Parathyroid adenoma (tissue), 2 donors: ENCODE measurements around the gene NIN.

Source experiments
- H2AFZ ChIP-seq: fragments of 300-600 bp; sonication (generic); one replicate; pipeline ENCODE4 v1.7.0; 2017; ENCODE audit warnings: antibody characterized with exemption, mild to moderate bottlenecking
- H3K27ac ChIP-seq: fragments of 300-600 bp; sonication (generic); one replicate; pipeline ENCODE4 v1.7.0; 2017
- H3K27me3 ChIP-seq: fragments of 300-600 bp; sonication (generic); one replicate; pipeline ENCODE4 v1.7.0; 2017; ENCODE audit warnings: low read length; ENCODE audit not compliant: control insufficient read depth, insufficient read depth
- H3K36me3 ChIP-seq: fragments of 300-600 bp; sonication (generic); one replicate; pipeline ENCODE4 v1.7.0; 2017; ENCODE audit warnings: low read length; ENCODE audit not compliant: control insufficient read depth, insufficient read depth
- H3K4me1 ChIP-seq: fragments of 300-600 bp; sonication (generic); one replicate; pipeline ENCODE4 v1.7.0; 2017; ENCODE audit warnings: control low read depth
- H3K4me2 ChIP-seq: fragments of 300-600 bp; sonication (generic); one replicate; pipeline ENCODE4 v1.7.0; 2017; ENCODE audit warnings: low read length
- H3K4me3 ChIP-seq: fragments of 300-600 bp; sonication (generic); one replicate; pipeline ENCODE4 v1.7.0; 2017; ENCODE audit warnings: low read depth, low read length
- H3K79me2 ChIP-seq: fragments of 300-600 bp; sonication (generic); one replicate; pipeline ENCODE4 v1.7.0; 2017; ENCODE audit warnings: control low read depth
- H3K9ac ChIP-seq: fragments of 300-600 bp; sonication (generic); one replicate; pipeline ENCODE4 v1.7.0; 2017; ENCODE audit warnings: mild to moderate bottlenecking
- H3K9me3 ChIP-seq: fragments of 300-600 bp; sonication (generic); one replicate; pipeline ENCODE4 v1.7.0; 2017; ENCODE audit warnings: low read length; ENCODE audit not compliant: control insufficient read depth
- CTCF ChIP-seq: fragments of 300-600 bp; sonication (generic); IDR thresholded peaks from one replicate; pipeline ENCODE4 v1.7.0; 2017; ENCODE audit warnings: antibody characterized with exemption, mild to moderate bottlenecking
- donor health status: primary hyperparathyroidism.

The NIN gene

GRCh38 chr14:50786751-50787464 lies 44.1 kb downstream of the NIN start:
- Histone ChIP-seq H3K4me2 (no peak overlapping the region), H3K4me3 (no peak overlapping the region), H3K27ac (no peak overlapping the region), H3K4me1 (no peaks in the 10 kb centered on the region), H3K9ac (no peak overlapping the region), H3K27me3 (no peaks in the 10 kb centered on the region), H3K9me3 (no peaks in the 10 kb centered on the region), H2AFZ (no peak overlapping the region), H3K79me2 (no peaks in the 10 kb centered on the region), H3K36me3 (no peaks in the 10 kb centered on the region)
- TF ChIP-seq CTCF: no peak

- no peaks in the 10 kb centered on the region for H3K27me3 ChIP-seq
- H3K27ac ChIP-seq: no peak overlapping the region
Measured at GRCh38 chr14:50785457-50786063, 45.4 kb downstream of the NIN start.

GRCh38 chr14:50784683-50785456 lies 46.1 kb downstream of the NIN start:
- Histone ChIP-seq H3K4me3 (no peak overlapping the region), H3K27me3 (no peaks in the 10 kb centered on the region), H3K27ac (no peak overlapping the region), H3K4me1 (no peaks in the 10 kb centered on the region), H3K79me2 (no peaks in the 10 kb centered on the region), H3K36me3 (no peaks in the 10 kb centered on the region), H3K9me3 (no peaks in the 10 kb centered on the region), H2AFZ (no peak overlapping the region), H3K4me2 (no peak overlapping the region), H3K9ac (no peak overlapping the region)
- TF ChIP-seq CTCF: no peak

More at GRCh38 chr14:50785457-50786063, 45.4 kb downstream of the NIN start:
- H2AFZ ChIP-seq: no peak overlapping the region
- H3K9ac ChIP-seq: no peak overlapping the region
- no peaks in the 10 kb centered on the region for H3K4me1 ChIP-seq
- H3K79me2 ChIP-seq: no peaks in the 10 kb centered on the region
- TF ChIP-seq CTCF: no peak
- H3K4me3 ChIP-seq: no peak overlapping the region
- no peaks in the 10 kb centered on the region for H3K9me3 ChIP-seq
- H3K36me3 ChIP-seq: no peaks in the 10 kb centered on the region
- H3K4me2 ChIP-seq: no peak overlapping the region

DNA sequence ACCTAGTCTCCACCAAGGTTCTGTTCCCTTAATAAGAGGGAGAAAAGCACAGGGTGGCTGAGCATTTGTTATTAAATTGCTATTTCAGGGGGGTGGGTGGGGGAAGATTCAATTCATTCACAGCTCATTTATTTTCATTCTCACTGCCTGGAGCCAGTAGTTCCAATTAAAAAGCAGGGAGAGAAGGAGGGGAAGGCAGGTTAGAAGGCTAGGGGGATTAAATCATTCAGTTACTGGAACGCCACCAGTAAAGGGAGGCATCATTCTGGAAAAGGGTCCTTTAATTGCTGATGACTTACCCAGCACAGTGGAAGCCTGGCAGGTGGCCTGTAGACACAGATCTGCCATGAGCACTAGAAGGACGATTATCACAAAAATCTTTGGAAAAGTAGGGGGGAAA lies 47.4 kb downstream of the NIN start:
- Histone ChIP-seq H3K4me2 (no peak overlapping the region), H3K9ac (no peak overlapping the region), H3K9me3 (no peaks in the 10 kb centered on the region), H3K27me3 (no peaks in the 10 kb centered on the region), H3K4me3 (no peak overlapping the region), H3K79me2 (no peaks in the 10 kb centered on the region), H3K4me1 (no peaks in the 10 kb centered on the region), H3K36me3 (no peaks in the 10 kb centered on the region), H3K27ac (no peak overlapping the region), H2AFZ (no peak overlapping the region)
- TF ChIP-seq CTCF: no peak
